Body of pancreas (tissue), 4 donors: Measurements from ENCODE around the gene APLNR. TPM values are rescaled to one million over a fixed set of nuclear protein-coding genes. Genes with fewer than 3 reads are reported as not detected.

Experiments
- ATAC-seq: fragments of 150-250 bp; one replicate; pipeline ENCODE4 v1.9.1; 2016
- DNase-seq, 4 donors: peaks; one replicate each; pipeline ENCODE4 v3.0.0-alpha.2; 2019
- H3K27ac ChIP-seq, 4 donors: fragments of 200-600 bp; sonication (generic); 1 replicate in 3 of 4; 2 replicates in 1 of 4; pipeline versions ENCODE4 v1.5.1 to v1.6.1; 2016 to 2019; ENCODE audit warnings: mild to moderate bottlenecking in 1 of 4, mixed read lengths in 1 of 4, moderate library complexity in 1 of 4
- H3K27me3 ChIP-seq, 2 donors: fragments of 200-600 bp; sonication (generic); one replicate each; pipeline ENCODE4 v1.6.0; 2016; ENCODE audit warnings: mild to moderate bottlenecking in 1 of 2
- H3K36me3 ChIP-seq, 2 donors: fragments of 200-600 bp; sonication (generic); replicated peaks in 1 of 2; 2 replicates each; pipeline ENCODE4 v1.5.1; 2016; ENCODE audit warnings: low read depth in 2 of 2; ENCODE audit not compliant: insufficient read depth in 1 of 2
- H3K4me1 ChIP-seq: fragments of 200-600 bp; sonication (generic); one replicate; pipeline ENCODE4 v1.6.0; 2016
- H3K4me3 ChIP-seq, 2 donors: fragments of 200-600 bp; sonication (generic); 1 replicate in 1 of 2; 2 replicates in 1 of 2; pipeline ENCODE4 v1.5.1; 2016 to 2019
- H3K9me3 ChIP-seq, 3 donors: fragments of 200-600 bp; sonication (generic); 1 replicate in 2 of 3; 2 replicates in 1 of 3; pipeline ENCODE4 v1.5.1; 2016
- POLR2A ChIP-seq, 3 donors: fragments of 450-650 bp; IDR thresholded peaks; one replicate each; pipeline ENCODE4 v1.6.1; 2016; ENCODE audit warnings: antibody characterized with exemption in 3 of 3, mild to moderate bottlenecking in 2 of 3
- WGBS, 2 donors: methylation state at CpG; one replicate each; pipeline ENCODE4 v1.1.5; 2017; 5-methylcytosine and 5-hydroxymethylcytosine counted together
- intact Hi-C: fragments of 100-400 bp; cut with DNase I; formaldehyde crosslinking; loops from one replicate; pipeline ENCODE4 v1.15.1; 2023
- total RNA-seq, 2 donors: library from RNA; depleted of rRNA; stranded (reverse); fragments of >200 nt; gene quantifications; one replicate each; pipeline ENCODE4 v1.1.0, GENCODE V29; 2016
- TF ChIP-seq, protein P1 (sequence below), 7 experiments: fragments of 450-650 bp in 4 of 7; fragments of 200-600 bp in 3 of 7; sonication (generic) in 3 of 7; IDR thresholded peaks; one replicate each; pipeline ENCODE4 v1.5.1; 2016 to 2019; ENCODE audit warnings: antibody characterized with exemption in 7 of 7

APLNR gene
- total RNA-seq, 2 donors from 2014 or later, result 0.66 to 1.3 TPM

DNA sequence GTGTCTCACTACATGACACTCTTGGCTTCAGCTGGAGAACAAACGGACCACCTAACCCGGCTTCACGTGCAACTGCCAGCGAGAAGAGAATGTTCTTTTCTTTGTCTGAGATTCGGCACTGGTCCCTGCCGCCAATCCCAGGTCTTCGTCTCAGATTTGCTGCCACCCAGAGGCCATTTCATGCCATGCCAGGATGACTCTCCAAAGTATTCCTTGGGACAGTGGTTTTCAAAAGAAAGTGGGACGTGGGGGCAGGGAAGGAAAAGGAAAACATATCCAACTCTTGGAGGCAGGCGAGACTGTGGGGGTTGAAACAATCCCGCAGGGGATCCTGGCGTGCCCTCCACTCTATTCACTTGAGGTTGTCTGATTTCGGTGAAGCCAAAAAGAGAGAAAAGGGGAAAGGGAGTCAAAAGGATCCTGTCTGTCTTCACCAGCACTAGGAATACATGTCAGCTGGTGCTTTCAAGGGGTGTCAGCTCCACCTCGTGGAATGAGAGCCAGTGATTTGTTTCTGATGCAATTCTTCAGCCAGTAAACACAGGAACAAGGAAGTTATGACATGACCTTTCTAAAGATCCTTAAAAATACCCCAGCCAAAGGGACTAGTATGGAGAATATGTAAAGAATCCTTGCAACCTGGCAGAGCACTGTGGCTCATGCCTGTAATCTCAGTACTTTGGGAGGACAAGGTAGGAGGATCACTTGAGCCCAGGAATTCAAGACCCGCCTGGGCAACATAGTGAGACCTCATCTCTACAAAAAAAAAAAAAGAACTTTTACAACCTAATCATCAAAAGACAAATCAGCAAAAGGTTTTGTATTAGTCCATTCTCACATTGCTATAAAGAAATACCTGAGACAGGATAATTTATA lies 41.0 kb upstream of the APLNR start:
- DNase-seq (peak; percentile 67 to 76 (median 72)), ATAC-seq (peak; percentile 83)
- TF ChIP-seq, protein P1, sequence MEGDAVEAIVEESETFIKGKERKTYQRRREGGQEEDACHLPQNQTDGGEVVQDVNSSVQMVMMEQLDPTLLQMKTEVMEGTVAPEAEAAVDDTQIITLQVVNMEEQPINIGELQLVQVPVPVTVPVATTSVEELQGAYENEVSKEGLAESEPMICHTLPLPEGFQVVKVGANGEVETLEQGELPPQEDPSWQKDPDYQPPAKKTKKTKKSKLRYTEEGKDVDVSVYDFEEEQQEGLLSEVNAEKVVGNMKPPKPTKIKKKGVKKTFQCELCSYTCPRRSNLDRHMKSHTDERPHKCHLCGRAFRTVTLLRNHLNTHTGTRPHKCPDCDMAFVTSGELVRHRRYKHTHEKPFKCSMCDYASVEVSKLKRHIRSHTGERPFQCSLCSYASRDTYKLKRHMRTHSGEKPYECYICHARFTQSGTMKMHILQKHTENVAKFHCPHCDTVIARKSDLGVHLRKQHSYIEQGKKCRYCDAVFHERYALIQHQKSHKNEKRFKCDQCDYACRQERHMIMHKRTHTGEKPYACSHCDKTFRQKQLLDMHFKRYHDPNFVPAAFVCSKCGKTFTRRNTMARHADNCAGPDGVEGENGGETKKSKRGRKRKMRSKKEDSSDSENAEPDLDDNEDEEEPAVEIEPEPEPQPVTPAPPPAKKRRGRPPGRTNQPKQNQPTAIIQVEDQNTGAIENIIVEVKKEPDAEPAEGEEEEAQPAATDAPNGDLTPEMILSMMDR (IDR thresholded peaks at IDR 0.05), result peak; percentile 70 to 84 (median 76)
- no peak for TF ChIP-seq POLR2A (IDR thresholded peaks at IDR 0.05)
- Histone ChIP-seq H3K27ac (peak overlapping the region in 3 of 4 donors; percentile 10 to 25 (median 14)), H3K27me3 (no peaks in the 10 kb centered on the region), H3K4me3 (no peak overlapping the region), H3K9me3 (peaks cover 0 to 4% (median 0%) of the 10 kb centered on the region in 3 donors), H3K36me3 (no peaks in the 10 kb centered on the region), H3K4me1 (peaks cover 10% of the 10 kb centered on the region)
- intact Hi-C loops, result no loop called here
- WGBS, 2 donors, result 11% methylated on average over 14 of the region's 14 CpGs

- no peaks in the 10 kb centered on the region for H3K27me3 ChIP-seq
- intact Hi-C loops, result no loop called here
- peaks cover 0 to 4% (median 0%) of the 10 kb centered on the region in 3 donors for H3K9me3 ChIP-seq
- DNase-seq (no peak), ATAC-seq (peak; percentile 46)
- 31 to 32% methylated on average over 6 of the region's 6 CpGs for WGBS, 2 donors
- no peak overlapping the region for H3K4me3 ChIP-seq
- H3K36me3 ChIP-seq, result no peaks in the 10 kb centered on the region
- no peak for TF ChIP-seq POLR2A (IDR thresholded peaks at IDR 0.05)
- TF ChIP-seq, protein P1 (IDR thresholded peaks at IDR 0.05), result no peak
- H3K27ac ChIP-seq, result peak overlapping the region in 2 of 4 donors; percentile 10 to 14
- H3K4me1 ChIP-seq, result peaks cover 10% of the 10 kb centered on the region
These were observed 40.1 kb upstream of the APLNR start for GRCh38 chr11:57276971-57277675.

- peaks cover 0 to 4% (median 0%) of the 10 kb centered on the region in 3 donors for H3K9me3 ChIP-seq
- TF ChIP-seq, protein P1 (IDR thresholded peaks at IDR 0.05), result no peak
- TF ChIP-seq POLR2A (IDR thresholded peaks at IDR 0.05), result no peak
- DNase-seq, result no peak
- intact Hi-C loops, result no loop called here
- no peak overlapping the region for H3K27ac ChIP-seq
- ATAC-seq, result peak; percentile 21
- 53 to 55% methylated on average over 3 of the region's 3 CpGs for WGBS, 2 donors
- H3K27me3 ChIP-seq, result no peaks in the 10 kb centered on the region
- H3K36me3 ChIP-seq, result no peaks in the 10 kb centered on the region
- H3K4me3 ChIP-seq, result no peak overlapping the region
- H3K4me1 ChIP-seq, result peaks cover 10% of the 10 kb centered on the region
These were observed 39.3 kb upstream of the APLNR start for GRCh38 chr11:57276169-57276970.

DNA sequence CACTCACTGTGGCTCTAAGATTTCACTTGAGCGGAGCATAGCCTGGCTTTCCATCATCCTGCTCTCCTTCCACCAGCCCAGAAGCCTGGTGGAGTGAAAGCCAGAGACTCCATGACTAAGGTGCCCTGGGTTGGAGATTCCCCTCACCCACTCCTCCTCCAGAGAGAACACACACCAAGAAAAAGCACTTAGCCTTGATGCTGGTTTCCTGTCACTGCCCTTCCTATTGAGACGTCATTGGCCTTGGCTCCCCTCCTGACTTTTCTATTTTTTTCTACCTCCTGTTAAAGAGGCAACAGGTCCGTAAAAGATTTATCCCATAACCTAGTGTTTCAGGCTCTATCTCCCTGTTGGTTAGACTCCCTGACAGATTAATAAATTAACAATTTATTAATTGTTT lies 38.5 kb upstream of the APLNR start:
- Histone ChIP-seq H3K27ac (peak overlapping the region in 1 of 4 donors; percentile 10), H3K4me3 (no peak overlapping the region), H3K36me3 (no peaks in the 10 kb centered on the region), H3K27me3 (no peaks in the 10 kb centered on the region), H3K4me1 (peaks cover 10% of the 10 kb centered on the region), H3K9me3 (peaks cover 0 to 4% (median 0%) of the 10 kb centered on the region in 3 donors)
- ATAC-seq, result no peak
- WGBS, 2 donors, result 33 to 45% methylated on average over 2 to 3 of the region's 3 CpGs
- no peak for TF ChIP-seq POLR2A (IDR thresholded peaks at IDR 0.05)
- TF ChIP-seq, protein P1 (IDR thresholded peaks at IDR 0.05), result no peak
- no peak for DNase-seq
- intact Hi-C loops, result no loop called here
